Measurements from ENCODE around the gene CCDC88C.

CCDC88C gene

GRCh38 chr14:91324606-91325575, 92.7 kb downstream of the CCDC88C start:
- peaks cover 50% of the 10 kb centered on the region for H3K36me3 Mint-ChIP-seq (ENCODE audit: low read depth)
- peak overlapping the region; percentile 97 for H3K27ac Mint-ChIP-seq
- peaks cover 47% of the 10 kb centered on the region for H3K4me1 Mint-ChIP-seq (ENCODE audit: low read depth)
- no peaks in the 10 kb centered on the region for H3K27me3 Mint-ChIP-seq (ENCODE audit: low read depth)
- H3K9me3 Mint-ChIP-seq = no peaks in the 10 kb centered on the region
- peak overlapping the region; percentile 77 for H3K4me3 Mint-ChIP-seq

- peak overlapping the region; percentile 77 for H3K4me3 Mint-ChIP-seq
- peaks cover 48% of the 10 kb centered on the region for H3K4me1 Mint-ChIP-seq (ENCODE audit: low read depth)
Observed at GRCh38 chr14:91323671-91324605, 93.7 kb downstream of the CCDC88C start.

GRCh38 chr14:91323031-91323430, 94.6 kb downstream of the CCDC88C start:
- Mint-ChIP-seq H3K27ac (peak overlapping the region; percentile 97), H3K9me3 (no peaks in the 10 kb centered on the region), H3K36me3 (ENCODE audit: low read depth) (peaks cover 60% of the 10 kb centered on the region), H3K27me3 (ENCODE audit: low read depth) (no peaks in the 10 kb centered on the region), H3K4me3 (no peak overlapping the region), H3K4me1 (ENCODE audit: low read depth) (peaks cover 51% of the 10 kb centered on the region)

More at GRCh38 chr14:91323671-91324605, 93.7 kb downstream of the CCDC88C start:
- Mint-ChIP-seq H3K27ac (peak overlapping the region; percentile 97), H3K36me3 (ENCODE audit: low read depth) (peaks cover 54% of the 10 kb centered on the region), H3K27me3 (ENCODE audit: low read depth) (no peaks in the 10 kb centered on the region), H3K9me3 (no peaks in the 10 kb centered on the region)

- Mint-ChIP-seq H3K4me1 (ENCODE audit: low read depth) (peaks cover 54% of the 10 kb centered on the region), H3K36me3 (ENCODE audit: low read depth) (peaks cover 63% of the 10 kb centered on the region), H3K4me3 (no peak overlapping the region)
Observed at GRCh38 chr14:91322623-91323022, 95.0 kb downstream of the CCDC88C start.

GRCh38 chr14:91321131-91321530, 96.5 kb downstream of the CCDC88C start:
- H3K27ac Mint-ChIP-seq = no peak overlapping the region
- peaks cover 59% of the 10 kb centered on the region for H3K4me1 Mint-ChIP-seq (ENCODE audit: low read depth)
- H3K36me3 Mint-ChIP-seq (ENCODE audit: low read depth) = peaks cover 63% of the 10 kb centered on the region
- no peaks in the 10 kb centered on the region for H3K9me3 Mint-ChIP-seq
- no peak overlapping the region for H3K4me3 Mint-ChIP-seq
- H3K27me3 Mint-ChIP-seq (ENCODE audit: low read depth) = no peaks in the 10 kb centered on the region

More at GRCh38 chr14:91322623-91323022, 95.0 kb downstream of the CCDC88C start:
- no peak overlapping the region for H3K27ac Mint-ChIP-seq
- H3K27me3 Mint-ChIP-seq (ENCODE audit: low read depth) = no peaks in the 10 kb centered on the region
- no peaks in the 10 kb centered on the region for H3K9me3 Mint-ChIP-seq

GRCh38 chr14:91320266-91320665, 97.4 kb downstream of the CCDC88C start:
- Mint-ChIP-seq H3K27me3 (ENCODE audit: low read depth) (no peaks in the 10 kb centered on the region), H3K27ac (no peak overlapping the region), H3K4me1 (ENCODE audit: low read depth) (peaks cover 59% of the 10 kb centered on the region), H3K36me3 (ENCODE audit: low read depth) (peaks cover 63% of the 10 kb centered on the region), H3K9me3 (no peaks in the 10 kb centered on the region), H3K4me3 (no peak overlapping the region)

GRCh38 chr14:91318911-91319310, 98.7 kb downstream of the CCDC88C start:
- H3K4me1 Mint-ChIP-seq (ENCODE audit: low read depth) = peaks cover 54% of the 10 kb centered on the region
- H3K27me3 Mint-ChIP-seq (ENCODE audit: low read depth) = no peaks in the 10 kb centered on the region
- H3K27ac Mint-ChIP-seq = peak overlapping the region; percentile 45
- H3K36me3 Mint-ChIP-seq (ENCODE audit: low read depth) = peaks cover 63% of the 10 kb centered on the region
- no peaks in the 10 kb centered on the region for H3K9me3 Mint-ChIP-seq
- no peak overlapping the region for H3K4me3 Mint-ChIP-seq

GRCh38 chr14:91317381-91318308, 100.0 kb downstream of the CCDC88C start:
- Mint-ChIP-seq H3K36me3 (ENCODE audit: low read depth) (peaks cover 64% of the 10 kb centered on the region), H3K27me3 (ENCODE audit: low read depth) (no peaks in the 10 kb centered on the region), H3K27ac (peak overlapping the region; percentile 96), H3K4me3 (peak overlapping the region; percentile 67), H3K9me3 (no peaks in the 10 kb centered on the region), H3K4me1 (ENCODE audit: low read depth) (peaks cover 53% of the 10 kb centered on the region)

- Mint-ChIP-seq H3K27me3 (ENCODE audit: low read depth) (no peaks in the 10 kb centered on the region), H3K4me1 (ENCODE audit: low read depth) (peaks cover 54% of the 10 kb centered on the region), H3K27ac (peak overlapping the region; percentile 96), H3K4me3 (peak overlapping the region; percentile 67), H3K36me3 (ENCODE audit: low read depth) (peaks cover 63% of the 10 kb centered on the region), H3K9me3 (no peaks in the 10 kb centered on the region)
Observed at GRCh38 chr14:91316761-91317160, 100.9 kb downstream of the CCDC88C start.

- Mint-ChIP-seq H3K4me3 (peak overlapping the region; percentile 65), H3K9me3 (no peaks in the 10 kb centered on the region), H3K27me3 (ENCODE audit: low read depth) (no peaks in the 10 kb centered on the region), H3K36me3 (ENCODE audit: low read depth) (peaks cover 63% of the 10 kb centered on the region), H3K4me1 (ENCODE audit: low read depth) (peaks cover 61% of the 10 kb centered on the region), H3K27ac (peak overlapping the region; percentile 96)
Observed at GRCh38 chr14:91315844-91316267, 101.8 kb downstream of the CCDC88C start.

- Mint-ChIP-seq H3K36me3 (ENCODE audit: low read depth) (peaks cover 59% of the 10 kb centered on the region), H3K4me1 (ENCODE audit: low read depth) (peaks cover 65% of the 10 kb centered on the region), H3K27me3 (ENCODE audit: low read depth) (no peaks in the 10 kb centered on the region), H3K4me3 (peak overlapping the region; percentile 67), H3K9me3 (no peaks in the 10 kb centered on the region), H3K27ac (peak overlapping the region; percentile 68)
Observed at GRCh38 chr14:91313852-91314251, 103.8 kb downstream of the CCDC88C start.

GRCh38 chr14:91313154-91313850, 104.3 kb downstream of the CCDC88C start:
- H3K4me1 Mint-ChIP-seq (ENCODE audit: low read depth) = peaks cover 62% of the 10 kb centered on the region
- H3K27me3 Mint-ChIP-seq (ENCODE audit: low read depth) = no peaks in the 10 kb centered on the region
- H3K27ac Mint-ChIP-seq = peak overlapping the region; percentile 53
- no peaks in the 10 kb centered on the region for H3K9me3 Mint-ChIP-seq
- H3K36me3 Mint-ChIP-seq (ENCODE audit: low read depth) = peaks cover 62% of the 10 kb centered on the region
- peak overlapping the region; percentile 67 for H3K4me3 Mint-ChIP-seq

GRCh38 chr14:91311284-91311662, 106.3 kb downstream of the CCDC88C start:
- H3K9me3 Mint-ChIP-seq = no peaks in the 10 kb centered on the region
- H3K27me3 Mint-ChIP-seq (ENCODE audit: low read depth) = no peaks in the 10 kb centered on the region
- peaks cover 48% of the 10 kb centered on the region for H3K4me1 Mint-ChIP-seq (ENCODE audit: low read depth)
- H3K4me3 Mint-ChIP-seq = peak overlapping the region; percentile 67
- H3K27ac Mint-ChIP-seq = peak overlapping the region; percentile 94
- H3K36me3 Mint-ChIP-seq (ENCODE audit: low read depth) = peaks cover 66% of the 10 kb centered on the region
